ENCODE results near the gene GID4.
A peak's percentile ranks its signal among the peaks of the same experiment; 100 is the strongest.

The GID4 gene

GRCh38 chr17:18069101-18069500, 29.9 kb downstream of the GID4 start:
- TF ChIP-seq TAF1 (IDR thresholded peaks at IDR 0.05; ENCODE audit: borderline replicate concordance, insufficient read depth, low read length) (no peak), POLR2AphosphoS5 (IDR thresholded peaks at IDR 0.05; ENCODE audit: low read depth, low read length) (no peak), REST (IDR thresholded peaks at IDR 0.05; ENCODE audit: insufficient read depth in 1 of 2, low read depth in 2 of 2, low read length in 2 of 2) (no peak), FOXP2 (optimal IDR thresholded peaks at IDR 0.05; ENCODE audit: borderline replicate concordance, extremely low read depth, extremely low read length, insufficient read depth) (no peak), SIN3A (IDR thresholded peaks at IDR 0.05; ENCODE audit: borderline replicate concordance, insufficient read depth, low read length) (no peak)

- TF ChIP-seq SIN3A (IDR thresholded peaks at IDR 0.05; ENCODE audit: borderline replicate concordance, insufficient read depth, low read length), result peak; percentile 76; the same call in 1 of the 2 replicates
- no peak for TF ChIP-seq TAF1 (IDR thresholded peaks at IDR 0.05; ENCODE audit: borderline replicate concordance, insufficient read depth, low read length)
Measured at GRCh38 chr17:18070861-18071340, 31.7 kb downstream of the GID4 start.

GRCh38 chr17:18071751-18072150, 32.5 kb downstream of the GID4 start:
- TF ChIP-seq SIN3A (IDR thresholded peaks at IDR 0.05; ENCODE audit: borderline replicate concordance, insufficient read depth, low read length) (no peak), TAF1 (IDR thresholded peaks at IDR 0.05; ENCODE audit: borderline replicate concordance, insufficient read depth, low read length) (no peak), FOXP2 (optimal IDR thresholded peaks at IDR 0.05; ENCODE audit: borderline replicate concordance, extremely low read depth, extremely low read length, insufficient read depth) (no peak), POLR2AphosphoS5 (IDR thresholded peaks at IDR 0.05; ENCODE audit: low read depth, low read length) (no peak), REST (IDR thresholded peaks at IDR 0.05; ENCODE audit: insufficient read depth in 1 of 2, low read depth in 2 of 2, low read length in 2 of 2) (no peak)

- TF ChIP-seq TAF1 (IDR thresholded peaks at IDR 0.05; ENCODE audit: borderline replicate concordance, insufficient read depth, low read length) (no peak), SIN3A (IDR thresholded peaks at IDR 0.05; ENCODE audit: borderline replicate concordance, insufficient read depth, low read length) (no peak), POLR2AphosphoS5 (IDR thresholded peaks at IDR 0.05; ENCODE audit: low read depth, low read length) (no peak), REST (IDR thresholded peaks at IDR 0.05; ENCODE audit: insufficient read depth in 1 of 2, low read depth in 2 of 2, low read length in 2 of 2) (no peak), FOXP2 (optimal IDR thresholded peaks at IDR 0.05; ENCODE audit: borderline replicate concordance, extremely low read depth, extremely low read length, insufficient read depth) (no peak)
Measured at GRCh38 chr17:18074566-18075272, 35.5 kb downstream of the GID4 start.

GRCh38 chr17:18076936-18077335, 37.7 kb downstream of the GID4 start:
- TF ChIP-seq TAF1 (IDR thresholded peaks at IDR 0.05; ENCODE audit: borderline replicate concordance, insufficient read depth, low read length) (no peak), FOXP2 (optimal IDR thresholded peaks at IDR 0.05; ENCODE audit: borderline replicate concordance, extremely low read depth, extremely low read length, insufficient read depth) (no peak), SIN3A (IDR thresholded peaks at IDR 0.05; ENCODE audit: borderline replicate concordance, insufficient read depth, low read length) (no peak), POLR2AphosphoS5 (IDR thresholded peaks at IDR 0.05; ENCODE audit: low read depth, low read length) (no peak), REST (IDR thresholded peaks at IDR 0.05; ENCODE audit: insufficient read depth in 1 of 2, low read depth in 2 of 2, low read length in 2 of 2) (no peak)
